C4-2B (cell line): Measurements from ENCODE around the gene PPP1R1C.

ENCODE experiments used
- H3K27ac ChIP-seq: fragments of 450-650 bp; 2 replicates; pipeline ENCODE4 v1.5.1; 2017
- ZFX ChIP-seq: fragments of 450-650 bp; IDR thresholded peaks from 2 replicates; pipeline ENCODE4 v1.6.1; 2017
- TF ChIP-seq, protein P1 (sequence below): fragments of 450-650 bp; conservative IDR thresholded peaks from 2 replicates; pipeline ENCODE4 v1.5.1; 2017; ENCODE audit warnings: mild to moderate bottlenecking

Gene PPP1R1C

DNA sequence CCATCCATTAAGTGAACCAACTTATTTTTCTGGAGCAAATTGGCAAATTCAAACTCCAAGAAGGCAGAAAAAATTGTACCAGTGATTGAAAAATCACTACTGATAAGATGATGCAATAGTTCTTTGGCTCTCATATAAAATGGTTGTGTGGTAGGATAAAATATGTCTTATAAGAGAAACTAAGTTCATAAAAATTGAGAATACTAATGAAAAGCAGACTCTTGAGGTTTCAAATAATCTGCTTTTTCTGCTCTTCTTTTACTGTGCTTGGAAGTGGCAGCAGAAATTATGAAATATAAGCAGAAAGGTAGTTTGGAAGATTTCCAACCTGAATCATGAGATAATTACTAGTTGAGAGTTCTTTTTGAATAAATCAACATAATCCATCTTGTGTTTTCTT is 61.9 kb downstream of the PPP1R1C start:
- H3K27ac ChIP-seq: no peak overlapping the region
- TF ChIP-seq, protein P1, sequence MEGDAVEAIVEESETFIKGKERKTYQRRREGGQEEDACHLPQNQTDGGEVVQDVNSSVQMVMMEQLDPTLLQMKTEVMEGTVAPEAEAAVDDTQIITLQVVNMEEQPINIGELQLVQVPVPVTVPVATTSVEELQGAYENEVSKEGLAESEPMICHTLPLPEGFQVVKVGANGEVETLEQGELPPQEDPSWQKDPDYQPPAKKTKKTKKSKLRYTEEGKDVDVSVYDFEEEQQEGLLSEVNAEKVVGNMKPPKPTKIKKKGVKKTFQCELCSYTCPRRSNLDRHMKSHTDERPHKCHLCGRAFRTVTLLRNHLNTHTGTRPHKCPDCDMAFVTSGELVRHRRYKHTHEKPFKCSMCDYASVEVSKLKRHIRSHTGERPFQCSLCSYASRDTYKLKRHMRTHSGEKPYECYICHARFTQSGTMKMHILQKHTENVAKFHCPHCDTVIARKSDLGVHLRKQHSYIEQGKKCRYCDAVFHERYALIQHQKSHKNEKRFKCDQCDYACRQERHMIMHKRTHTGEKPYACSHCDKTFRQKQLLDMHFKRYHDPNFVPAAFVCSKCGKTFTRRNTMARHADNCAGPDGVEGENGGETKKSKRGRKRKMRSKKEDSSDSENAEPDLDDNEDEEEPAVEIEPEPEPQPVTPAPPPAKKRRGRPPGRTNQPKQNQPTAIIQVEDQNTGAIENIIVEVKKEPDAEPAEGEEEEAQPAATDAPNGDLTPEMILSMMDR: no peak
- TF ChIP-seq ZFX: no peak

DNA sequence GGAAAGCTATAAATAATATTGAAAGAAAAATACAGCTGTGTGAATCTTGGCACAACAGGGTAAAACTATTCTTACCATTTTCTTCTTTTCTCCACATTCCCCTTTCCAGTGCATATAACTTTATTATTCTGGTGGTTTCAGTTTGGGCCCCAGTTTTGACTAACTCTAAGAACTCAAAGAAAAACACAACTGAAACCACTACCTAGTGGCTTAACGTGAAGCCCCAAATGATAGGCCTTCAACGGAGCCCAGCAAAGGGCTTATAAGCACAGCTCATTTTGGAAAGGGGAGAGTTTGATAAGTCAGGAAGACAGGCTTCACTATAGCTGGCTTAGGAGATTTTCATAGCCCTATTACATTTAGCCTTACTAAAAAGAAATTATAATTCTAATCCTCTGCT is 62.4 kb downstream of the PPP1R1C start:
- no peak for TF ChIP-seq ZFX
- TF ChIP-seq, protein P1: no peak

DNA sequence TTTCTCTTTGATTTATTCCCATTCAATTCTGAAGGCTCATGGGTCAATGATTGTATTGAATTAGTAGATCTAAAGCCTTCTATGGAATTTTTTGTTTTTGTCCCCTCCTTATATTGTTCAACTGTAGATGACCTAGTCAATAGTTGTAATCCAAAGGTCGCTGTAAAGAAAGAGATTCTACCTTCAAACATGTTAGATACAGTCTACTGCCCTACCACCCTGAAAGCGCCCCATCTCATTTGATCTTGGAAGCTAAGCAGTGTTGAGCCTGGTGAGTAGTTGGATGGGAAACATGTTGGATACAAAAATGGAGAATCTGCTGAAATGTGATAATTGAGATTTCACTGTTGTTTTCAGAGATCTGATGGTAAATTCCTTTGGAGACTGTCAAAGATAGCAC is 63.0 kb downstream of the PPP1R1C start:
- TF ChIP-seq, protein P1: no peak
- TF ChIP-seq ZFX: no peak
- no peak overlapping the region for H3K27ac ChIP-seq

More for the DNA sequence above, 62.4 kb downstream of the PPP1R1C start:
- H3K27ac ChIP-seq: no peak overlapping the region

DNA sequence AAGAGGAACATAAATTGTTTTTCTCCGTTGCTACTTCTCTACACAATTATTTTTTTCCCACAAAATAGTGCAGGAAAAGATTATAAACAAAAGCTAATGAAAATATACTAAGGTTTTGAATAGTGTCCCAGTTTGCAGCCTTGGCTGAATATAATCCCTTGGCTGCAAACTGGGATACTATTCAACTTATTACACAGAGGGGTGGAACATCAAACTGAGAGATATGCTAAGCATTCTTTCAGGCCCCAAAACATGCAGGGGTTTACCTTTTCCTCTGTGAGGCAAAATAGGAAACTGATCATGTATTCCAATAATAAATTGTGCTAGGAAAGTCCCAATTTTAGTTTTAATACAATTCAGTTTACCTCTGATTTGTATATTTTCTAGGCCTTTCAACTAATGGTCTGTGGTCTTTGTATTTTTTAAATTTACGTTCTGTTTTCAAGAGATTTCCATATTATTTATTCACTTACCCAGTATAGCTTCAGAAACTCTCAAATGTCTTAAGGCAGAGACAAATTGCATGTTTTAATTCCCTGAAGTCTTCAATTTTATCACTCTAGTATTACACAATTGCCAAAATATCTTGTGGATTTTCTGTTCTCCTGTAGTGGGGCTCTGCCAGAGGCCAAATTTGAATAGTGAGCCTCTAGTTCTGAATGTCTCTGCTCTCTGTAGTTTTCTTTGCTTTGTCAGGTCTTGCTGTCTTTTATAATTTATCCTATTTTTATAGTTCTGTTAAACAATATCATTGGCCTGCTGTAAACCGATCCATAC is 63.9 kb downstream of the PPP1R1C start:
- TF ChIP-seq ZFX: no peak
- TF ChIP-seq, protein P1: no peak

DNA sequence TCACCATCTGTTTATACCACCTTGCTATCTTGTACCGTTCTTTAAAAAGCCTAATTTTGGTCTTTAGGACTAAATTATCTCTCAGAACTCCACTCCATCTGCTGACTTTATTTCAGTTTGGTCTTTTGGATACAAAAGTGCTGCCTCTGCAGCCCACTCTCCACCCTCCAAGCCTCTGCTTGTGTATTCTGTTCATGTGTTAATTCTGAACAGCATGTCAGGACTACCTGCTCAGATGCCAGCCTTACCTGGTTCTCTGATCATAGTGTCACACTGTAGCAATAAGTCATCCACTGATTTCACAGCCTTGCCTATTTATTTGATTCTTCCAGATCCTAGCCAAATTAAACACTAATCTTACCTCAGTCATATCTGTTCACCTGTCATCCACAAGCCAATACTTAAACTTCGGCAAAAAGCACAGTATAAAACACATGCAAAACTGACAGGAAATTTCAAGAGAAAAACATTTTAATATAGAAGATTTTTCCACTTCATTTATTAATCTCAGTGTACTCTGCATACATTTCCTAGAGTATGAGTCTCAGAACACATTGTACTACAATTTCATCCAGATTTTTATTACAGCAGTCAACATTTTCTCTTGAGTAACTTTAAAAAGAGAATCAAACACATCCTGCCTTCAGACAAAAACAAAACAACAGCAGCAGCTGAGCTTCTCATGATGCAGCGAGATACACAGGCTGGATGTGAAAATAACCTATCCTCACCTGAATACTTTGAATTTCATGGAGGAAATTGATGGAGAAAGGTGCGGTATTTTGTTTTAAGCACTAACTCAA is 64.9 kb downstream of the PPP1R1C start:
- no peak for TF ChIP-seq ZFX
- TF ChIP-seq, protein P1: no peak
- no peak overlapping the region for H3K27ac ChIP-seq

More for the DNA sequence above, 63.9 kb downstream of the PPP1R1C start:
- H3K27ac ChIP-seq: no peak overlapping the region

DNA sequence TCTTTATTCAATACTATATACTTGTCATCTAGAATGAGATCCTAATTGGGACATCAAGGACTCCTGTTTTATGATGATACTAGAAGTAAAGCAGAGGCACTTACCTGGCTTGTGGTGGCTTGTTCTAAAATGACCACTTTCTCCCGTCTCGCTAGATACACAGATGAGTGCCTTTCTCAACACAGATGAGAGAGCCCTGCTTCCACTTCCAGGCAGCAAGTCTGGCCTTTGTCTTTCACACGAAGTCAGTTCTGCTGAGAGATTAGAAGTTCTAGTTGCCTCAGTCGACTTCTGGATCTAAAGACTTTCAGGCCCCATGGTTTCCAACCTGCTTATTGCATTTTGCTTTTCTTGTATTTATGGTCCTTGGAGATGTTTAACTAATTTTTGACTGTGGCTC is 70.3 kb downstream of the PPP1R1C start:
- TF ChIP-seq, protein P1: no peak
- TF ChIP-seq ZFX: no peak
- H3K27ac ChIP-seq: no peak overlapping the region

DNA sequence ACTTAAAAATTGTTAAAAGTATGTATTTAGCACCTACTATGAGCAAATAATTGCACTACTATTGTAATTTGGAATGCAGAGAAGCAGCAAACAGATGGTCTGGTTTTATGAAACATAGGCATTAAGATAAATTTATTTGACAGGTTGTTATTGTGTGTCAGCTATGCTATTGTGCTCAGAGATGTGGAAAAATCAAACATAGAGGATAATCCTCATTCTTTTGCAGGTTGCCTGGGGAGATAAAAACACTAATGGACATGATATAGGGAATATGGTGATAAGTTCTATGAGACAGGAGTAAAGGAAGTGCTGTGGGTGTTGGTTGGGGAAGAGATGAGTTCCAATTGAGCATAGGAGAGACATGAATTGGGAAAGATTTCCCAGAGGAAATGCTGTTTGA is 71.3 kb downstream of the PPP1R1C start:
- no peak for TF ChIP-seq ZFX
- TF ChIP-seq, protein P1: no peak
- no peak overlapping the region for H3K27ac ChIP-seq
